ENCODE results near the gene KCNJ6. TPM values are rescaled to one million over a fixed set of nuclear protein-coding genes. Genes with fewer than 3 reads are reported as not detected.

KCNJ6 gene
- total and polyA plus RNA-seq, 3 donors from 2014 or later: 0.24 to 0.25 (median 0.25) TPM

- Histone ChIP-seq H3K9me3 (no peaks in the 10 kb centered on the region), H3K36me3 (ENCODE audit: low read depth, missing control alignments) (no peaks in the 10 kb centered on the region), H3K27me3 (no peaks in the 10 kb centered on the region), H3K4me3 (no peak overlapping the region), H3K4me1 (no peaks in the 10 kb centered on the region), H3K27ac (no peak overlapping the region)
- TF ChIP-seq CTCF (IDR thresholded peaks at IDR 0.05): no peak
- TF ChIP-seq POLR2A (IDR thresholded peaks at IDR 0.05): no peak
- intact Hi-C loops (cut with DNase I; ENCODE audit: low total_unique reads): no loop called here
- 52 to 62% methylated on average over 6 of the region's 6 CpGs for WGBS, 2 donors
- no peak for DNase-seq
Observed at GRCh38 chr21:37899146-37899545, 17.1 kb downstream of the KCNJ6 start.

- no peaks in the 10 kb centered on the region for H3K9me3 ChIP-seq
- DNase-seq: no peak
- 67 to 72% methylated on average over 5 of the region's 5 CpGs for WGBS, 2 donors
- H3K27ac ChIP-seq: no peak overlapping the region
- intact Hi-C loops (cut with DNase I; ENCODE audit: low total_unique reads): no loop called here
- no peaks in the 10 kb centered on the region for H3K4me1 ChIP-seq
- no peak overlapping the region for H3K4me3 ChIP-seq
- no peaks in the 10 kb centered on the region for H3K27me3 ChIP-seq
- no peaks in the 10 kb centered on the region for H3K36me3 ChIP-seq (ENCODE audit: low read depth, missing control alignments)
- no peak for TF ChIP-seq POLR2A (IDR thresholded peaks at IDR 0.05)
- TF ChIP-seq CTCF (IDR thresholded peaks at IDR 0.05): no peak
Observed at GRCh38 chr21:37896788-37897187, 19.5 kb downstream of the KCNJ6 start.

- Histone ChIP-seq H3K4me3 (no peak overlapping the region), H3K4me1 (no peaks in the 10 kb centered on the region), H3K36me3 (ENCODE audit: low read depth, missing control alignments) (no peaks in the 10 kb centered on the region), H3K27me3 (no peaks in the 10 kb centered on the region), H3K9me3 (no peaks in the 10 kb centered on the region), H3K27ac (no peak overlapping the region)
- no peak for TF ChIP-seq POLR2A (IDR thresholded peaks at IDR 0.05)
- no peak for TF ChIP-seq CTCF (IDR thresholded peaks at IDR 0.05)
- 51 to 62% methylated on average over 2 of the region's 2 CpGs for WGBS, 2 donors
- intact Hi-C loops (cut with DNase I; ENCODE audit: low total_unique reads): no loop called here
- no peak for DNase-seq
Observed at GRCh38 chr21:37891972-37892371, 24.3 kb downstream of the KCNJ6 start.

- no peaks in the 10 kb centered on the region for H3K36me3 ChIP-seq (ENCODE audit: low read depth, missing control alignments)
- 89 to 94% methylated on average over 6 of the region's 6 CpGs for WGBS, 2 donors
- H3K27me3 ChIP-seq: no peaks in the 10 kb centered on the region
- no peak for DNase-seq
- intact Hi-C loops (cut with DNase I; ENCODE audit: low total_unique reads): no loop called here
- no peaks in the 10 kb centered on the region for H3K9me3 ChIP-seq
- no peak overlapping the region for H3K27ac ChIP-seq
- no peaks in the 10 kb centered on the region for H3K4me1 ChIP-seq
- TF ChIP-seq CTCF (IDR thresholded peaks at IDR 0.05) (no peak), POLR2A (IDR thresholded peaks at IDR 0.05) (no peak)
- no peak overlapping the region for H3K4me3 ChIP-seq
Observed at GRCh38 chr21:37888659-37889058, 27.6 kb downstream of the KCNJ6 start.

GRCh38 chr21:37886726-37887299 lies 29.4 kb downstream of the KCNJ6 start:
- TF ChIP-seq CTCF (IDR thresholded peaks at IDR 0.05): no peak
- no peak for TF ChIP-seq POLR2A (IDR thresholded peaks at IDR 0.05)
- H3K27ac ChIP-seq: no peak overlapping the region
- H3K27me3 ChIP-seq: no peaks in the 10 kb centered on the region
- no peak for DNase-seq
- intact Hi-C loops (cut with DNase I; ENCODE audit: low total_unique reads): no loop called here
- no peak overlapping the region for H3K4me3 ChIP-seq
- H3K9me3 ChIP-seq: no peaks in the 10 kb centered on the region
- no peaks in the 10 kb centered on the region for H3K36me3 ChIP-seq (ENCODE audit: low read depth, missing control alignments)
- no peaks in the 10 kb centered on the region for H3K4me1 ChIP-seq
- WGBS, 2 donors: 62 to 74% methylated on average over 3 of the region's 3 CpGs

Measured in testis (tissue), 3 donors.